ENCODE measurements around the gene OSBPL5. TPM values are rescaled to one million over a fixed set of nuclear protein-coding genes. Genes with fewer than 3 reads are reported as not detected.

Gene OSBPL5
- total RNA-seq, 4 donors from 2014 or later, result 9.2 to 18.5 (median 14.0) TPM

GRCh38 chr11:3192511-3193372, 27.6 kb upstream of the OSBPL5 start:
- Histone ChIP-seq H3K4me3 (no peak overlapping the region), H3K27ac (no peak overlapping the region), H3K36me3 (no peaks in the 10 kb centered on the region), H3K4me1 (no peaks in the 10 kb centered on the region), H3K9me3 (no peaks in the 10 kb centered on the region), H3K27me3 (peaks cover 0 to 2% (median 0%) of the 10 kb centered on the region in 3 donors)
- ATAC-seq, result no peak
- in situ Hi-C loops (cut with MboI; ENCODE audit: low sequenced_read_pairs in 4 of 4) (loop anchor here in 1 of 4 donors (10.0 kb wide), 1 partner anchor 78 kb away; no protein-coding TSS in a partner anchor), intact Hi-C loops (cut with DNase I; ENCODE audit: low total_unique reads) (no loop called here)
- DNase-seq, result no peak
- TF ChIP-seq CTCF (IDR thresholded peaks at IDR 0.05 in 4 of 5, conservative IDR thresholded peaks at IDR 0.05 in 1 of 5), result no peak
- TF ChIP-seq POLR2A (IDR thresholded peaks at IDR 0.05), result no peak

- in situ Hi-C loops (cut with MboI; ENCODE audit: low sequenced_read_pairs in 4 of 4) (loop anchor here in 1 of 4 donors (10.0 kb wide), 1 partner anchor 77 kb away; no protein-coding TSS in a partner anchor), intact Hi-C loops (cut with DNase I; ENCODE audit: low total_unique reads) (no loop called here)
- H3K36me3 ChIP-seq, result no peaks in the 10 kb centered on the region
- TF ChIP-seq CTCF (IDR thresholded peaks at IDR 0.05 in 4 of 5, conservative IDR thresholded peaks at IDR 0.05 in 1 of 5) (no peak), POLR2A (IDR thresholded peaks at IDR 0.05) (no peak)
- H3K27me3 ChIP-seq, result no peaks in the 10 kb centered on the region
- ATAC-seq, result no peak
- no peaks in the 10 kb centered on the region for H3K9me3 ChIP-seq
- DNase-seq, result no peak
- H3K4me3 ChIP-seq, result no peak overlapping the region
- H3K27ac ChIP-seq, result no peak overlapping the region
- no peaks in the 10 kb centered on the region for H3K4me1 ChIP-seq
These were observed 26.6 kb upstream of the OSBPL5 start for GRCh38 chr11:3191586-3192324.

GRCh38 chr11:3190600-3190999, 25.5 kb upstream of the OSBPL5 start:
- ATAC-seq (no peak), DNase-seq (no peak)
- H3K36me3 ChIP-seq, result no peaks in the 10 kb centered on the region
- TF ChIP-seq CTCF (IDR thresholded peaks at IDR 0.05 in 4 of 5, conservative IDR thresholded peaks at IDR 0.05 in 1 of 5), result no peak
- no peak for TF ChIP-seq POLR2A (IDR thresholded peaks at IDR 0.05)
- in situ Hi-C loops (cut with MboI; ENCODE audit: low sequenced_read_pairs in 4 of 4), result loop anchor here in 1 of 4 donors (10.0 kb wide), 1 partner anchor 76 kb away; no protein-coding TSS in a partner anchor
- H3K27me3 ChIP-seq, result no peaks in the 10 kb centered on the region
- no peaks in the 10 kb centered on the region for H3K4me1 ChIP-seq
- H3K9me3 ChIP-seq, result no peaks in the 10 kb centered on the region
- no peak overlapping the region for H3K4me3 ChIP-seq
- H3K27ac ChIP-seq, result no peak overlapping the region
- intact Hi-C loops (cut with DNase I; ENCODE audit: low total_unique reads), result no loop called here

- no peak overlapping the region for H3K4me3 ChIP-seq
- no peak overlapping the region for H3K27ac ChIP-seq
- no peak for DNase-seq
- H3K27me3 ChIP-seq, result no peaks in the 10 kb centered on the region
- no peak for TF ChIP-seq CTCF (IDR thresholded peaks at IDR 0.05 in 4 of 5, conservative IDR thresholded peaks at IDR 0.05 in 1 of 5)
- TF ChIP-seq POLR2A (IDR thresholded peaks at IDR 0.05), result no peak
- no peaks in the 10 kb centered on the region for H3K9me3 ChIP-seq
- no peaks in the 10 kb centered on the region for H3K4me1 ChIP-seq
- no peak for ATAC-seq
- H3K36me3 ChIP-seq, result no peaks in the 10 kb centered on the region
- in situ Hi-C loops (cut with MboI; ENCODE audit: low sequenced_read_pairs in 4 of 4) (loop anchor here in 1 of 4 donors (10.0 kb wide), 1 partner anchor 75 kb away; no protein-coding TSS in a partner anchor), intact Hi-C loops (cut with DNase I; ENCODE audit: low total_unique reads) (no loop called here)
These were observed 24.9 kb upstream of the OSBPL5 start for GRCh38 chr11:3189886-3190583.

Measured in gastrocnemius medialis (tissue), 4 donors.